GM18870 (cell line): ENCODE results near the gene DNAH5.
"Not testable (repeated sequence)": the region's sequence is repeated elsewhere in the genome, so short reads cannot be mapped to it uniquely, and the experiment has no call there.

Source experiments
- ATAC-seq: cut with Tn5 transposase; IDR thresholded peaks from one replicate; pipeline ENCODE4 v1.9.1; 2021; ENCODE audit warnings: moderate library complexity; ENCODE audit not compliant: unreplicated experiment

Gene DNAH5

GRCh38 chr5:13859270-13860065 lies 85.0 kb downstream of the DNAH5 start:
- ATAC-seq: no peak

- no peak for ATAC-seq
Measured at GRCh38 chr5:13843175-13843846, 101.2 kb downstream of the DNAH5 start.

- ATAC-seq: no peak
Measured at GRCh38 chr5:13833440-13833839, 111.0 kb downstream of the DNAH5 start.

- no peak for ATAC-seq
Measured at GRCh38 chr5:13831351-13831750, 113.1 kb downstream of the DNAH5 start.

GRCh38 chr5:13830536-13830935 lies 114.0 kb downstream of the DNAH5 start:
- no peak for ATAC-seq

GRCh38 chr5:13821366-13821765 lies 123.1 kb downstream of the DNAH5 start:
- no peak for ATAC-seq

- ATAC-seq: no peak
Measured at GRCh38 chr5:13816126-13816525, 128.4 kb downstream of the DNAH5 start.

GRCh38 chr5:13814301-13814700 lies 130.2 kb downstream of the DNAH5 start:
- ATAC-seq: no peak

- ATAC-seq: no peak
Measured at GRCh38 chr5:13809921-13810320, 134.6 kb downstream of the DNAH5 start.

- no peak for ATAC-seq
Measured at GRCh38 chr5:13804336-13804735, 140.2 kb downstream of the DNAH5 start.

- ATAC-seq: not testable (repeated sequence)
Measured at GRCh38 chr5:13798569-13798968, 145.9 kb downstream of the DNAH5 start.

- no peak for ATAC-seq
Measured at GRCh38 chr5:13785781-13786415, 158.6 kb downstream of the DNAH5 start.

GRCh38 chr5:13783726-13784125 lies 160.8 kb downstream of the DNAH5 start:
- ATAC-seq: no peak

- ATAC-seq: no peak
Measured at GRCh38 chr5:13780081-13780480, 164.4 kb downstream of the DNAH5 start.

GRCh38 chr5:13773649-13774048 lies 170.8 kb downstream of the DNAH5 start:
- no peak for ATAC-seq

GRCh38 chr5:13771011-13771571 lies 173.4 kb downstream of the DNAH5 start:
- ATAC-seq: no peak

- ATAC-seq: no peak
Measured at GRCh38 chr5:13766236-13766635, 178.3 kb downstream of the DNAH5 start.

- no peak for ATAC-seq
Measured at GRCh38 chr5:13763719-13764118, 180.8 kb downstream of the DNAH5 start.

- no peak for ATAC-seq
Measured at GRCh38 chr5:13749766-13750165, 194.7 kb downstream of the DNAH5 start.

- ATAC-seq: no peak
Measured at GRCh38 chr5:13746026-13746425, 198.5 kb downstream of the DNAH5 start.

GRCh38 chr5:13745508-13745907 lies 199.0 kb downstream of the DNAH5 start:
- ATAC-seq: no peak

GRCh38 chr5:13740471-13740870 lies 204.0 kb downstream of the DNAH5 start:
- no peak for ATAC-seq
